BE2C (cell line): ENCODE measurements around the gene THSD7B. TPM values are rescaled to one million over a fixed set of nuclear protein-coding genes. Genes with fewer than 3 reads are reported as not detected.

Source experiments
- DNase-seq: peaks from one replicate; pipeline ENCODE4 v3.0.0-alpha.2; 2020
- H3K27me3 ChIP-seq: fragments of 250-450 bp; sonication (Bioruptor Pico); 2 replicates; pipeline ENCODE4 v1.5.1; 2020; ENCODE audit warnings: mild to moderate bottlenecking
- H3K36me3 ChIP-seq: fragments of 250-450 bp; sonication (Bioruptor Pico); 2 replicates; pipeline ENCODE4 v1.5.1; 2020; ENCODE audit warnings: mild to moderate bottlenecking
- H3K4me1 ChIP-seq: fragments of 250-450 bp; sonication (Bioruptor Pico); 2 replicates; pipeline ENCODE4 v1.5.1; 2020
- H3K4me3 ChIP-seq: 2 replicates; pipeline ENCODE4 v1.5.1; 2011; ENCODE audit warnings: low read depth, low read length
- H3K9me3 ChIP-seq: fragments of 250-450 bp; sonication (Bioruptor Pico); 2 replicates; pipeline ENCODE4 v1.5.1; 2020
- polyA plus RNA-seq: library from polyadenylated mRNA; unstranded; fragments of >200 nt; gene quantifications from one replicate; pipeline ENCODE4 v1.2.1, GENCODE V29; 2012; ENCODE audit warnings: low read depth, missing spikeins; ENCODE audit not compliant: insufficient read length, insufficient read depth
- TF ChIP-seq, protein P1 (sequence below): IDR thresholded peaks from 2 replicates; pipeline ENCODE4 v1.5.1; 2012; ENCODE audit warnings: mild to moderate bottlenecking, low read depth, low read length

Gene THSD7B, protein sequence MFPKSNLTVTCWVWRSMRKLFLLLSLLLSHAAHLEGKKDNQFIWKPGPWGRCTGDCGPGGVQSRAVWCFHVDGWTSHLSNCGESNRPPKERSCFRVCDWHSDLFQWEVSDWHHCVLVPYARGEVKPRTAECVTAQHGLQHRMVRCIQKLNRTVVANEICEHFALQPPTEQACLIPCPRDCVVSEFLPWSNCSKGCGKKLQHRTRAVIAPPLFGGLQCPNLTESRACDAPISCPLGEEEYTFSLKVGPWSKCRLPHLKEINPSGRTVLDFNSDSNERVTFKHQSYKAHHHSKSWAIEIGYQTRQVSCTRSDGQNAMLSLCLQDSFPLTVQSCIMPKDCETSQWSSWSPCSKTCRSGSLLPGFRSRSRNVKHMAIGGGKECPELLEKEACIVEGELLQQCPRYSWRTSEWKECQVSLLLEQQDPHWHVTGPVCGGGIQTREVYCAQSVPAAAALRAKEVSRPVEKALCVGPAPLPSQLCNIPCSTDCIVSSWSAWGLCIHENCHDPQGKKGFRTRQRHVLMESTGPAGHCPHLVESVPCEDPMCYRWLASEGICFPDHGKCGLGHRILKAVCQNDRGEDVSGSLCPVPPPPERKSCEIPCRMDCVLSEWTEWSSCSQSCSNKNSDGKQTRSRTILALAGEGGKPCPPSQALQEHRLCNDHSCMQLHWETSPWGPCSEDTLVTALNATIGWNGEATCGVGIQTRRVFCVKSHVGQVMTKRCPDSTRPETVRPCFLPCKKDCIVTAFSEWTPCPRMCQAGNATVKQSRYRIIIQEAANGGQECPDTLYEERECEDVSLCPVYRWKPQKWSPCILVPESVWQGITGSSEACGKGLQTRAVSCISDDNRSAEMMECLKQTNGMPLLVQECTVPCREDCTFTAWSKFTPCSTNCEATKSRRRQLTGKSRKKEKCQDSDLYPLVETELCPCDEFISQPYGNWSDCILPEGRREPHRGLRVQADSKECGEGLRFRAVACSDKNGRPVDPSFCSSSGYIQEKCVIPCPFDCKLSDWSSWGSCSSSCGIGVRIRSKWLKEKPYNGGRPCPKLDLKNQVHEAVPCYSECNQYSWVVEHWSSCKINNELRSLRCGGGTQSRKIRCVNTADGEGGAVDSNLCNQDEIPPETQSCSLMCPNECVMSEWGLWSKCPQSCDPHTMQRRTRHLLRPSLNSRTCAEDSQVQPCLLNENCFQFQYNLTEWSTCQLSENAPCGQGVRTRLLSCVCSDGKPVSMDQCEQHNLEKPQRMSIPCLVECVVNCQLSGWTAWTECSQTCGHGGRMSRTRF (N-terminal part only)
- 0.74 TPM for polyA plus RNA-seq

DNA sequence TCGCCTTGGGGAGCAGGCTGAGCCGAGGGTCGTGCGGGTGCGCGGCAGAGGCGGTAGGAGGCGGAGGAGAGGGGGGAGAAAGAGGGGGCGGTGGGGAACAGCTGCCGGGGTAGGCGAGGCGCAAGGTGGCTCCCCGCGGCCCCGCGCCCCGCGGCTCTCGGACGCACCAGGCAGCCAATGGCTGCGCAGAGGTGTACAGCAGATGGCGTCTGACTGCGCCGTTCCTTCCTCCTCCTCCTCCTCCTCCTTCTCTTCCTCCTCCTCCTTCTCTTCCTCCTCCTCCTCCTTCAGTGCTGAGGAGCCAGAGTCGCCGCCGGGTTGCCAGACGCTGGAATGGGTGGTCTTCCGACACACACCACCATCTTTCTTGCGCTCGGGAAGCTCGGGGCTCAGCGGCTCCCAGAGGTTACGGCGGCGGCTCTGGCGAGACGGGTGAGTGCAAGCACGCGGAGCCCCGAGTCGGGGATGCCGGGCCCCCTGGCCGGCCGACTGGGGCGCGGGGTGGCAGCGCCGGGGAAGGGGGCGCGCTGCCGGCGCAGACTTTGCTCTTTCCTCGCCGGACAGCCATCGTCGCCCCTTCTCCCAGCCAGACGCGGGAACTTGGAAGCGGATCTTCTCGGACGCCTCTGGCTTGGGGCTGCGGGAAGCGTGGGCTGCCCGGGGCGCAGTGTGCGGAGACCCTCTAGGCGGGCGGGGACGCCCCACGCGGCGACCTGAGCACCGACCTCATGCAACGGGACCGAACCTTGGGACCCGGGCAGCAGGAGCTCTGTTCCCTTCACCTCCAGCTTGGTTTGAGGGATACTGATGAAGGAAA is at the start of gene THSD7B:
TSS of gene THSD7B (plus strand) at position 290 of the 817 bp plus-strand sequence. CDS start 116,634 bp downstream, outside the sequence.
- Histone ChIP-seq H3K36me3 (no peaks in the 10 kb centered on the region), H3K27me3 (peaks cover 16% of the 10 kb centered on the region), H3K4me1 (no peaks in the 10 kb centered on the region), H3K4me3 (no peak within 1 kb of the TSS), H3K9me3 (no peaks in the 10 kb centered on the region)
- DNase-seq: no peak
- TF ChIP-seq, protein P1, sequence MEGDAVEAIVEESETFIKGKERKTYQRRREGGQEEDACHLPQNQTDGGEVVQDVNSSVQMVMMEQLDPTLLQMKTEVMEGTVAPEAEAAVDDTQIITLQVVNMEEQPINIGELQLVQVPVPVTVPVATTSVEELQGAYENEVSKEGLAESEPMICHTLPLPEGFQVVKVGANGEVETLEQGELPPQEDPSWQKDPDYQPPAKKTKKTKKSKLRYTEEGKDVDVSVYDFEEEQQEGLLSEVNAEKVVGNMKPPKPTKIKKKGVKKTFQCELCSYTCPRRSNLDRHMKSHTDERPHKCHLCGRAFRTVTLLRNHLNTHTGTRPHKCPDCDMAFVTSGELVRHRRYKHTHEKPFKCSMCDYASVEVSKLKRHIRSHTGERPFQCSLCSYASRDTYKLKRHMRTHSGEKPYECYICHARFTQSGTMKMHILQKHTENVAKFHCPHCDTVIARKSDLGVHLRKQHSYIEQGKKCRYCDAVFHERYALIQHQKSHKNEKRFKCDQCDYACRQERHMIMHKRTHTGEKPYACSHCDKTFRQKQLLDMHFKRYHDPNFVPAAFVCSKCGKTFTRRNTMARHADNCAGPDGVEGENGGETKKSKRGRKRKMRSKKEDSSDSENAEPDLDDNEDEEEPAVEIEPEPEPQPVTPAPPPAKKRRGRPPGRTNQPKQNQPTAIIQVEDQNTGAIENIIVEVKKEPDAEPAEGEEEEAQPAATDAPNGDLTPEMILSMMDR: no peak

DNA sequence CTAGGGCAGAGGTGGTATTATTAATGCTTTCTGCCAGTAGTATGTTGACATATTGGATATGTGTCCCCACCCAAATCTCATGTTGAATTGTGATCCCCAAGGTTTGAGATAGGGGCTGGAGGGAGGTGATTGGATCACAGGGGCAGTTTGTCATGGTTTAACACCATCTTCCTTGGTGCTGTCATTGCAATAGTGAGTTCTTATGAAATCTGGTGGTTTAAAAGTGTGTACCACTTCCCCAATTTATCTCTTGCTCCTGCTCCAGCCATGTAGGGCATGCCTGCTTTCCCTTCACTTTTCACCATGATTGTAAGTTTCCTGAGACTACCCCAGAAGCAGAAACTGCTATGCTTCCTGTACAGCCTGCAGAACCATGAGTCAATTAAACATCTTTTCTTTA is 47.1 kb upstream of the THSD7B start:
- Histone ChIP-seq H3K36me3 (no peaks in the 10 kb centered on the region), H3K9me3 (no peaks in the 10 kb centered on the region), H3K4me1 (no peaks in the 10 kb centered on the region), H3K27me3 (no peaks in the 10 kb centered on the region), H3K4me3 (no peak overlapping the region)
- no peak for DNase-seq
- TF ChIP-seq, protein P1: no peak

DNA sequence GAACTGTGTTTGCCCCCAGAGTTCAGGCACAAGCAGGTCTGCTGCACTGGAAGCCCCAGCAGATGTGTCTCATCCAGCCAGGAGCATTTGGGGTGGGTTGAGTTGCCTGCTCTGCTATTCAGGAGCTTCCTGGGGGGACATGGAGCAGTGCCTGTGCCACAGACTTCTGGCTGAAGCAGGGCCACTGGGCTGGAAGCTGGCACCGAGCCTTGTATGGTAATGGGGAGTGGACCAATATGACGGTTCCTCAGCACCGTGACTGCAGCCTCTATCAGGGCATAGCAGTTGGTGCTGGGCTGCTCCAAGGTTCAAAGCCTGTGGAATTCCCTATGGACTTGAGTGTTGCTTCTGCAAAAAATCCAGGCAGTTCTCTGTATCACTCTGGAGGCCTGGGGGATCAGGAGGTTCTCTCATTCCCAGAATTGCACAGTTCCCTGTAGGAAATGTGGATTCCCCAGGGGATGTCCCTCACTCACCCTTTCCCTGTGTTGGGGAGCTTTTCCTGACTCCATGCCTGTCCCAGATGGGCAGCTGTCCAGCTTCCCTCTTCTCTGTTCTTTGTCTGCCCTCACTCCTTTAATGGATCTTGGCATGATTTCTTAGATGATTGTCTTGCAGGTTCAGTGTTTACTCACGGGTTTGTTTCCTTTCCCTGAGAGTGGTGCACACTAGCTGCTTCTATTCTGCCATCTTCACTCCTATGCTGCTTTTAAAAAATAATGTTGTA is 37.2 kb upstream of the THSD7B start:
- Histone ChIP-seq H3K4me3 (no peak overlapping the region), H3K27me3 (no peaks in the 10 kb centered on the region), H3K36me3 (no peaks in the 10 kb centered on the region), H3K9me3 (no peaks in the 10 kb centered on the region), H3K4me1 (no peaks in the 10 kb centered on the region)
- DNase-seq: peak; percentile 2
- TF ChIP-seq, protein P1: no peak

DNA sequence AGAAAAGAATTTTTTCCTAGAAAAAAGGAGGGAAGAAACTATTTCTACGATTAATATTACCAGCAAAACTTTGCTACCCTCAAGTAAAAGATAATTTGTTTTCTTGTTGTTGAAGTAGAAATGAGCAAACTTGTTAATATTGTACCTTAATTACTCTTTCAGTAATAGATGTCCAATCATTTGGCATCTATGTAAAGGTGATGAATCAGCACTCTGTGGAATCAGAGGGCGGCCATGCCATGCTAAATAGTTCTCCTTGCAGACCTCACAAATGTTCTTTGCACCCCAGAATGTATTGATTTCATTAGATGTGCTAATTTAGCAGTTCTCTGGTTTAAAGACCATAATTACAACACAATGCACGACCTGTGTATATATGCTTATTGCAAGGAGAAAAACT is 29.1 kb upstream of the THSD7B start:
- H3K4me3 ChIP-seq: no peak overlapping the region
- TF ChIP-seq, protein P1: no peak

DNA sequence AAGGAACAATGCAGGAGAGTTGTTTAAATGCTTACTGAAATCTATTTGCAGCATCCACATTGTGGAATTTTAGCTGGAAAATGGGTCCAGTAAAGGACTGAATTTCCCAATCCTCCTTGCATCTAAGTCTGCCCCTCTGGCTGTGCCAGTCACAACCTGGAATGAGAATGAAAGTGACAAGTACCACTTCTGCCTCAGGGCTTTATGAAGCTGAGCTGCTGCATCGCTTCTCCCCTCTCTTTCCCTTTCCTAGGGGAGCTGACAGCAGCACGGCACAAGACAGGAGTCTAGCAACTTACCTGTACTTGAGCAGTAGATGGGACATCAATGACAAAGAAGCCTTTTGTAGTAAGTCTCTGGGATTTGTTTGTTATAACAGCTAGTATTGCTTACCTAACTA is 27.3 kb upstream of the THSD7B start:
- no peak overlapping the region for H3K4me3 ChIP-seq
- DNase-seq: no peak
- no peaks in the 10 kb centered on the region for H3K4me1 ChIP-seq
- H3K9me3 ChIP-seq: no peaks in the 10 kb centered on the region
- no peaks in the 10 kb centered on the region for H3K36me3 ChIP-seq
- no peaks in the 10 kb centered on the region for H3K27me3 ChIP-seq
- TF ChIP-seq, protein P1: no peak

More for the DNA sequence above, 29.1 kb upstream of the THSD7B start:
- Histone ChIP-seq H3K27me3 (no peaks in the 10 kb centered on the region), H3K4me1 (no peaks in the 10 kb centered on the region), H3K9me3 (no peaks in the 10 kb centered on the region), H3K36me3 (no peaks in the 10 kb centered on the region)
- no peak for DNase-seq
